Panc1 (cell line): ENCODE data around the gene MANEAL.

ENCODE experiments used
- TCF7L2 ChIP-seq: IDR thresholded peaks from 2 replicates; pipeline ENCODE4 v1.6.1; 2011; ENCODE audit warnings: mild to moderate bottlenecking, low read depth, low read length, inconsistent platforms
- TF ChIP-seq, protein P1 (sequence below): fragments of 450-650 bp; IDR thresholded peaks from 2 replicates; pipeline ENCODE4 v1.5.1; 2017; ENCODE audit warnings: mild to moderate bottlenecking
- TF ChIP-seq, protein P2 (sequence below), 2 experiments: IDR thresholded peaks; 2 replicates each; pipeline ENCODE4 v1.6.1; 2011 to 2012; ENCODE audit warnings: low read depth in 2 of 2, control low read depth in 1 of 2, low read length in 1 of 2, mild to moderate bottlenecking in 1 of 2, moderate library complexity in 1 of 2; ENCODE audit not compliant: insufficient read depth in 1 of 2

GRCh38 chr1:37817481-37817880, 23.8 kb downstream of the MANEAL start:
- TF ChIP-seq, protein P1, sequence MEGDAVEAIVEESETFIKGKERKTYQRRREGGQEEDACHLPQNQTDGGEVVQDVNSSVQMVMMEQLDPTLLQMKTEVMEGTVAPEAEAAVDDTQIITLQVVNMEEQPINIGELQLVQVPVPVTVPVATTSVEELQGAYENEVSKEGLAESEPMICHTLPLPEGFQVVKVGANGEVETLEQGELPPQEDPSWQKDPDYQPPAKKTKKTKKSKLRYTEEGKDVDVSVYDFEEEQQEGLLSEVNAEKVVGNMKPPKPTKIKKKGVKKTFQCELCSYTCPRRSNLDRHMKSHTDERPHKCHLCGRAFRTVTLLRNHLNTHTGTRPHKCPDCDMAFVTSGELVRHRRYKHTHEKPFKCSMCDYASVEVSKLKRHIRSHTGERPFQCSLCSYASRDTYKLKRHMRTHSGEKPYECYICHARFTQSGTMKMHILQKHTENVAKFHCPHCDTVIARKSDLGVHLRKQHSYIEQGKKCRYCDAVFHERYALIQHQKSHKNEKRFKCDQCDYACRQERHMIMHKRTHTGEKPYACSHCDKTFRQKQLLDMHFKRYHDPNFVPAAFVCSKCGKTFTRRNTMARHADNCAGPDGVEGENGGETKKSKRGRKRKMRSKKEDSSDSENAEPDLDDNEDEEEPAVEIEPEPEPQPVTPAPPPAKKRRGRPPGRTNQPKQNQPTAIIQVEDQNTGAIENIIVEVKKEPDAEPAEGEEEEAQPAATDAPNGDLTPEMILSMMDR, result no peak
- TF ChIP-seq TCF7L2, result no peak
- TF ChIP-seq, protein P2, sequence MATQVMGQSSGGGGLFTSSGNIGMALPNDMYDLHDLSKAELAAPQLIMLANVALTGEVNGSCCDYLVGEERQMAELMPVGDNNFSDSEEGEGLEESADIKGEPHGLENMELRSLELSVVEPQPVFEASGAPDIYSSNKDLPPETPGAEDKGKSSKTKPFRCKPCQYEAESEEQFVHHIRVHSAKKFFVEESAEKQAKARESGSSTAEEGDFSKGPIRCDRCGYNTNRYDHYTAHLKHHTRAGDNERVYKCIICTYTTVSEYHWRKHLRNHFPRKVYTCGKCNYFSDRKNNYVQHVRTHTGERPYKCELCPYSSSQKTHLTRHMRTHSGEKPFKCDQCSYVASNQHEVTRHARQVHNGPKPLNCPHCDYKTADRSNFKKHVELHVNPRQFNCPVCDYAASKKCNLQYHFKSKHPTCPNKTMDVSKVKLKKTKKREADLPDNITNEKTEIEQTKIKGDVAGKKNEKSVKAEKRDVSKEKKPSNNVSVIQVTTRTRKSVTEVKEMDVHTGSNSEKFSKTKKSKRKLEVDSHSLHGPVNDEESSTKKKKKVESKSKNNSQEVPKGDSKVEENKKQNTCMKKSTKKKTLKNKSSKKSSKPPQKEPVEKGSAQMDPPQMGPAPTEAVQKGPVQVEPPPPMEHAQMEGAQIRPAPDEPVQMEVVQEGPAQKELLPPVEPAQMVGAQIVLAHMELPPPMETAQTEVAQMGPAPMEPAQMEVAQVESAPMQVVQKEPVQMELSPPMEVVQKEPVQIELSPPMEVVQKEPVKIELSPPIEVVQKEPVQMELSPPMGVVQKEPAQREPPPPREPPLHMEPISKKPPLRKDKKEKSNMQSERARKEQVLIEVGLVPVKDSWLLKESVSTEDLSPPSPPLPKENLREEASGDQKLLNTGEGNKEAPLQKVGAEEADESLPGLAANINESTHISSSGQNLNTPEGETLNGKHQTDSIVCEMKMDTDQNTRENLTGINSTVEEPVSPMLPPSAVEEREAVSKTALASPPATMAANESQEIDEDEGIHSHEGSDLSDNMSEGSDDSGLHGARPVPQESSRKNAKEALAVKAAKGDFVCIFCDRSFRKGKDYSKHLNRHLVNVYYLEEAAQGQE (IDR thresholded peaks at IDR 0.05; ENCODE audit: insufficient read depth in 1 of 2, low read depth in 2 of 2, low read length in 1 of 2), result no peak
